Measurements from ENCODE around the gene SMIM24.

Gene SMIM24

GRCh38 chr19:3499738-3500428 is 19.6 kb upstream of the SMIM24 start:
- no peak for DNase-seq

GRCh38 chr19:3497757-3498520 is 17.6 kb upstream of the SMIM24 start:
- DNase-seq, result no peak

DNA sequence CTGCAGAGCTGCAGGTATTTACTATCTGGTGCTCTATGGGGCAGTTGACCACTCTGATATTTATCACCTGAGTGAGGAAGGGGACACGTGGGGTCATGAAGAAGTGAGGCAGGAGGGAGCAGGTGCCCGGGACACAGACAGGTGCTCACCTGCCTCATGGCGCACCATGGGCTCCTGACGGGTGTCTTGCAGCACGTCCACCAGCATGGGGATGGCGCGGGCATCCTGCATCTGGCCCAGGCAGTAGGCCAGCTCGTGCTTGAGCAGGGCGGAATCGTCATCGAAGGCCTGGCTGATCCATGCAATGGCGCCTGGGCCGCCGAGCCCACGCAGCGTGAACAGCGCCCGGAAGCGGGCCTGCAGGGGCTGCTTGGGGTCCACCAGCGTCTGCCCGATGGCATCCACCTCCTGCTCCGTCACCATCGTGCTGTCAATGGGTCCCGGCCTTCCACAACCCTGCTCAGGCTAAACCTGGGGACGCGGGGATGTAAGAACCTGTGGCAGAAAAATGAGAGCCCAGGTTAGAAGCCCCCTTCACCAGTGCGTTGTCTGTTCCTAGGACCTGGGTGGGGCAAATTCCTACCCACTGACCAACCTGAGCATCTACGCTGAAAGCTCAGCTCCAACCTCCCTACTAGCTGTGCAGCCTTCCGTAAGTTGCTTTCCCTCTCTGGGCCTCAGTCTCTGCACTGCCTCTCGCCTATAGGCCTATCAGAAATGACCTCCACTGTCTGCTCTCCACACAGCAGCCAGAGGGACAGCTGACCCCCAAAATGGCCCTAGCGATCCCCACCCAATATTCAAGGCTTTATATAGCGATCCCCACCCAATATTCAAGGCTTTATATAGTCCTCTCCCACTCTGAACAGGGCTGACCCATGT is 16.3 kb upstream of the SMIM24 start:
- no peak for DNase-seq

DNA sequence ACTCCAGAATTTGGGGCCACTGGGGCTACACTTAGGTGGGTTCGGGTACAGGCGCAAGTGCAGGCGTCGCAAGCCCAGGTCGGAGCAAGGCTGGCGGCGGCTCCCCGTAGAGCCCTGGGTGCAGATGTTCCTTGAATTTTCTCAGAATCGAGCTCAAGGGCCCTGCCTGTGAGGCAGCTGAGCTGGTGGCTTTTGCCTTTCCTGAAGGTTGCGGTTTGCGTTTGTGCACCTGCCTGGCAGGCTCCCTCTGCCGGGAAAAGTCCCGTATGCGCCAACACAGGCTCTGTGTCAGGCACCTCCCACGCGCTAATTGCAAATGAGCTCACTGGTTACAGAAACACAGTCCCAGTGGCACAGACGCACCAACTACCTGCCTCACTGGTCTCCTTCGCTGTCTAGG is 14.2 kb upstream of the SMIM24 start:
- DNase-seq, result peak in 7 of 56 donors; percentile 21 to 60 (median 36)

DNA sequence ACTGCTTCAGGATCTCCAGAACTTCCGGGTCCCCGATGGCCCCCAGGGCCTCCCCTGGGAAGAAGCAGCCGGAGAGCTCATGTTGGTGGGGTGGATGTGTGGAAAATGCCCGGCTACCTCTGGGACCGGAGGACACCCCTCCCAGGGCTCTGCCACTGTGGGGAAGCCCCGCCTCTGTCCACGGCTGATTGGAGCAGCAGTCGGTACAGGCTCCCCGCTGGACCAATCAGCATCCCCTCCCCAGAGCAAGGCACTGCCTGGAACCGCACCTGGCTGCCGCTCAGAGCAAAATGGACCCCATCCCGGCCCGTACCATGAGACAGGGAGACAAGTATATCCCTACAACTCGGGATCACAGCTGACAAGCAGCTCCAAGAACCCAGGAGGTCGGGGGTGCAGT is 13.7 kb upstream of the SMIM24 start:
- peak in 55 of 56 donors; percentile 20 to 98 (median 89) for DNase-seq

DNA sequence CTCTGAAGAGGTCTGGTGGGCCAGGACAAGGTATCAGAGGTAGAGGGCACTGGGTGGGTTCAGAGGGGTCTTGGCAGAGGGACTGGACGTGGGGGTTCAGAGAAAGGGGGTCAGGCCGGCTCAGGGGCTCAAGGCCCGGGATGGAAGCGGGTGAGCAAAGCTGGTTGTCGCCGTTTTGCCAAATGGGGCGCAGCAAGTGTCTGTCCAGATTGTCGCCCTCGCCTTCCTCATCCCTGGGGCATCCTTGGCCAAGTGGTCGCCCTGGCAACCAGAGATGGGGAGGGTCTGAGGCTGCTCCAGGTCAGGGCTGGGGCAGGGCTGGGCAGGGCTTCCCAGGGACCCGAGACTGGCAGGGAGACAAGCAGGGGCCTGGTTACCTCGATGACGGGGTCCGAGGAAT is 13.3 kb upstream of the SMIM24 start:
- DNase-seq, result no peak

DNA sequence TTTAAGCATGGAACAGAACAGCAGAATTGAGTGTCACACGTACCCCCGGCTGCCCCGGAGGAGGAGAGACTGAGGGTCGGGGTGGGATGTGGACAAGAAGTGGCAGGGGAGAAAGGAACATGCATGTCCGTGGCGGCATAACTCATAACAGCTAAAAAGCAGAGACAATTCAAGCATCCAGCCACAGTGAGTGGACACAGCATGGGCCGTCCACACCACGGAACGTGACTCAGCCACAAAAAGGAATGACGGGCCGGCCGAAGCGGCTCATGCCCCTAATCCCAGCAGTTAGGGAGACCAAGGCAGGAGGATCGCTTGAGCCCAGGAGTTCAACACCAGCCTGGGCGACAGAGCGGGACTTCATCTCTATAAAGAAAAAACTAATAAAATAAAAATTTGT is 12.6 kb upstream of the SMIM24 start:
- DNase-seq, result no peak

- no peak for DNase-seq
These were observed 12.0 kb upstream of the SMIM24 start for GRCh38 chr19:3492131-3492839.

DNA sequence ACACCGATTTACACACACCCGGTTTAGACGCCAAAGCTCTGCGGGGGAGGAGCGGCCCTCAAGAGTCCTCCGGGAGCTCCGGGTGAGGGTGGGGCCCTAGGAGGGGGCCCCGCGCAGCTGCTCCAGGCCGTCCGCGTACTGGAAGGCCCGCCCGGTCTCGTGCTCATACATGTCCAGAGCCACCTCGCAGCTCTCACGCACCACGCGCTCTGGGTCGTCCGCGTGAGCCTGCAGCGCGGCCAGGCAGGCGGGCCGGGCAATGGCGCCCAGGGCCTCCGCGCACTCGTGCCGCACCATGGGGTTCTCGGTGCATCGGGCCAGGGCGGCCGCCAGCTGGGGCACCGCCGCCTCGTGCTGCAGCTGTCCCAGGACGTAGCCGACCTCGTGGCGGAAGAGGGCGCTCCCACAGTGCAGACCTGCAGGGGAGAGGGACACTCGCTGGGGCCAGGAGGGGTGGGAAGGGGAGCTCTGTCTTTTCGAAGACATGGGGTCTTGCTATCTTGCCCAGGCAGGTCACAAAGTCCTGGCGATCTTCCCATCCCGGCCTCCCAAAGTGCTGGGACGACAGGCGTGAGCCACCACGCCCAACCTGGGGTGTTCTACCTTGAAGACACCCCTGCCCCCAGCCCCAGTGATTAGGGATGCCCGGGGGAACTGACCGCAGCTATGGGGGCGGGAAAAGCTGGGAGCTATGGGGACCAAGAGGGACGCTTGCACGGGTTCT is 11.2 kb upstream of the SMIM24 start:
- DNase-seq, result no peak

DNA sequence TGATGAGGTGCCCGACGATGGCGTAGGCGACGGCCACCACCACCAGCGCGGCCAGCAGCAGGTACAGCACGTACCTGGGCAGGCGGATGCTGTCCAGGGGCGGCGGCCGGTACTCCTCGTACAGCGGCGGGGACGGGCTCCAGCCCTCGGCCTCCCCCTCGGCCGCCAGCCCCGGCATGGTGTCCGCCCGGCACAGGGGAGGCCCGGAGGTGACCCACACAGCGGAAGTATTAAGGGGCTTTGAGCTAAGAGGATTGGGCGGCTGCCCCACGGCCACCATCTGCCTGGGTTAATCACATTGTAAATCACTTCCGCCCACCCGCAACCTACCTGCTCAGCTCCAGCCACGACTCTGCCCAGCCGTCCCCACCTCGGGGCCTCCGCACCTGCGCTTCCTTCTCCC is 2.9 kb upstream of the SMIM24 start, which contains the start of gene SMIM44:
SMIM44 (minus strand) TSS at position 216 of the 403 bp plus-strand sequence; CDS start at position 178, 38 bp downstream.
- DNase-seq, result no peak

DNA sequence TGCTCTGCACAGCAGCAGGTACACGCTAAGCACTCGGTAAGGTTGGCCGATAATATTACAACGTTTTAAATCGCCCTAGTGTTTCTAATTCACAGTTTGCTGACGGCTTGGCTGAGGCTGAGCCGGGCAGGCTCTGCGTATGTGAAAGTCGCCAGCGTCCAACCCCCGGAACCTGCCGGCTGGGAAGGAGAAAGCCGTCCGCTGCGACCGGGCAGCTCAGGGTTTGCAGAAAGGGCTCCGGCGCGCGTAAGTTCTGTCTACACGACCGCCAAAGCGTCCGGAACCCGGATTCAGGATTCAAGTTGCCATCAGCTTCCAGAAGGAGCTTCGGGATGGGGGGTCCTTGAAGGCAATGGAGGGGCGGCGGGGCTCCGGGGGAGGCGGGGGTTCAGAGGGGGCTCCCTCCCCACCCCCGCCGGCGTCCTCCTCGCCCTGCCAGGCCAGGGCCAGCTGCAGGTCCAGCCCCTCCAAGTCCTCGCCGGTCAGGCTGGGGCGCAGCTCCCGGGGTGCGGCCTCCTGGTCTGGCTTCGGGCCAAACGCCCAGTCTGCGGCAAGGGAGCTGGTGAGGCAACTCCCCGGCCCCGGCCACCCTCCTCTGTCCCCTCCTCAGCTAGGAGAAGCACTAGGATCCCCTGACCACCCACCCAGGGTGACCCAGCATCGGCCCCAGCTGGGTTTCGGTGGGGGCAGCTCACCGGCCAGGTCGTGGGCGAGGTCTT is 2.3 kb upstream of the SMIM24 start:
- DNase-seq, result no peak

GRCh38 chr19:3481241-3482090 is 1.1 kb upstream of the SMIM24 start:
- DNase-seq, result no peak

- no peak for DNase-seq
These were observed 500 bp downstream of the SMIM24 start for GRCh38 chr19:3479834-3480215.

GRCh38 chr19:3479177-3479833 is 1.0 kb downstream of the SMIM24 start:
- DNase-seq, result peak in 2 of 56 donors; percentile 25 to 64

DNA sequence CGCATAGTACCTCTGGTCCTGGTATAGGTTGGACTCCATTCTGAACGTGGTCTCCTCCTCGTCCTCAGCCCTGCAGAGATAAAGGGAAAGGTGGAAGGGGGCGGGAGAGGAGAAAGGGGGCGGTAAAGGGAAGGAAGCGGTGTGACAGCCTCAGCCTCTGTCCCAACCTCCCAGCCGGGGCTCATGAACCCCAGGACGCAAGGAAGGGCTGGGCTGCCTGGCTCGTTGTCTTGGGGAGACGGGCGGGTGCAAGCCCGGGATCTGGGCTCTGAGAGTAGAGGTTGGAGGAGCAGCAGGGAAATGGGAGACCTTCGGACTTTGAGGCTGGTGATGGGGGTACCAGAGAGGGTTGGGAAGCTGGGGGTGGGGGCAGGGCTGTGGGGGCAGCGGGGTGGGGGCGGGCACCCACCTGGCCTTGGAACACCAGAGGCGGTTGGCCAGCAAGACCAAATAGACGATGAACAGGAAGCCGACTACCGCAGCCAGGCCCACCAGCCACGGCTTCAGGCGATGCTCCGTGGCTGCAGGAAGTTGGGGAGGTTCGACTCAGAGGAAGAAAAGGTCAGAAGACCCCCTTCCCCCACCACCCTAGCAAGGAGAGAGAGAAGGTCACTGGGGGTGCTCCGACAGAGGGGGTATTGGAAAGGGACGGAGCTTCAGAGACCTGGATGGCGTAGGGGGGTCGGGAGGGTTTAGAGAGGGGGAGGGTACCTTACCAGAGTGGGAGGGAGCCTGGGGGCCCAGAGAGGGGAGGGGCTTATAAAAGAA is 1.7 kb downstream of the SMIM24 start:
- no peak for DNase-seq

DNA sequence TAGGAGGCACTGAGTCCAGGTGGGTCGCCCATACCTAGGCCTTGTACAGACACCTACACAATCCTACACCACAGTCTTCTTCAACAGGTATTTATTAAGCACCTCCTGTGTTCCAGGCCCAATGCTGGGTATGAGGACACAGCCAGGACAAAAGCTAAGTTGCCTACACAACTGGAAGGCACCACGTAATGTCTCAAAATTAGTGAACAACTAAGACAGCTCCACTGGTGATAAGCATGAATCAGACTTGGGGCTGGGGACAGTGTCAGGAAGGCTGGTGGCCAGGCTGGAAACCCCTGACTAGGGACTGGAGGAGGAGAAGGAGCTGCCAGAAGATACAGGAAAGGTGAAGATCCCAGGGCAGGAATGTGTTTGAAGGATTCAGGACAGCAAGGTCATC is 2.4 kb downstream of the SMIM24 start:
- DNase-seq, result no peak

- DNase-seq, result no peak
These were observed 2.8 kb downstream of the SMIM24 start for GRCh38 chr19:3477506-3477905.
